Measurements from ENCODE around the gene PGBD5. TPM values are rescaled to one million over a fixed set of nuclear protein-coding genes. Genes with fewer than 3 reads are reported as not detected.

PGBD5 gene
- total RNA-seq, 4 donors from 2014 or later: 1.0 to 4.5 (median 1.9) TPM

DNA sequence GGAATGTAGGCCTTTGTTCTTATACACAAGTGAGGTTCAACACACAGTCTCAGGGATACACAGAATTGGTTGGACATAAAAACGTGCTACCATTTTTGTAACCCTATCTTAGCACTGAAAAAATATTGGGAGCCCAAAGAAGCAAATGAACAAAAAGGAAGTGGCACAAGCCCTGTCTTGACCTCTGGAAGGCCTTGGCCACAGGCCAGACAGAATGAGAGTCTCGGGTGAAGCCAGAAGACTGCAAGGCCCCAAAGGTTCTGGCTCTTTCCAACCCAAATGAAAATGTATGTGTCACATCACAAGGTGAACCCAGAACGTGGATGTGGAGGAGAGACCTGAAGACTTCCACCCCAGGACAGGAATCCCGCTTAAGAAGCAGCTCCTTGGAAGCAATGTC lies 57.3 kb downstream of the PGBD5 start:
- H3K4me3 ChIP-seq: no peak overlapping the region
- peaks cover 0 to 12% of the 10 kb centered on the region in 2 donors for H3K4me1 ChIP-seq
- H3K27ac ChIP-seq: no peak overlapping the region
- H3K36me3 ChIP-seq: no peaks in the 10 kb centered on the region
- TF ChIP-seq POLR2A (IDR thresholded peaks at IDR 0.05): no peak
- TF ChIP-seq, protein P1, sequence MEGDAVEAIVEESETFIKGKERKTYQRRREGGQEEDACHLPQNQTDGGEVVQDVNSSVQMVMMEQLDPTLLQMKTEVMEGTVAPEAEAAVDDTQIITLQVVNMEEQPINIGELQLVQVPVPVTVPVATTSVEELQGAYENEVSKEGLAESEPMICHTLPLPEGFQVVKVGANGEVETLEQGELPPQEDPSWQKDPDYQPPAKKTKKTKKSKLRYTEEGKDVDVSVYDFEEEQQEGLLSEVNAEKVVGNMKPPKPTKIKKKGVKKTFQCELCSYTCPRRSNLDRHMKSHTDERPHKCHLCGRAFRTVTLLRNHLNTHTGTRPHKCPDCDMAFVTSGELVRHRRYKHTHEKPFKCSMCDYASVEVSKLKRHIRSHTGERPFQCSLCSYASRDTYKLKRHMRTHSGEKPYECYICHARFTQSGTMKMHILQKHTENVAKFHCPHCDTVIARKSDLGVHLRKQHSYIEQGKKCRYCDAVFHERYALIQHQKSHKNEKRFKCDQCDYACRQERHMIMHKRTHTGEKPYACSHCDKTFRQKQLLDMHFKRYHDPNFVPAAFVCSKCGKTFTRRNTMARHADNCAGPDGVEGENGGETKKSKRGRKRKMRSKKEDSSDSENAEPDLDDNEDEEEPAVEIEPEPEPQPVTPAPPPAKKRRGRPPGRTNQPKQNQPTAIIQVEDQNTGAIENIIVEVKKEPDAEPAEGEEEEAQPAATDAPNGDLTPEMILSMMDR (IDR thresholded peaks at IDR 0.05 in 4 of 5, conservative IDR thresholded peaks at IDR 0.05 in 1 of 5): no peak
- H3K9me3 ChIP-seq: no peaks in the 10 kb centered on the region
- DNase-seq: no peak
- in situ Hi-C loops (cut with MboI; ENCODE audit: low sequenced_read_pairs in 4 of 4): no loop called here
- no peaks in the 10 kb centered on the region for H3K27me3 ChIP-seq
- intact Hi-C loops (cut with DNase I; ENCODE audit: low total_unique reads): no loop called here
- ATAC-seq: no peak

DNA sequence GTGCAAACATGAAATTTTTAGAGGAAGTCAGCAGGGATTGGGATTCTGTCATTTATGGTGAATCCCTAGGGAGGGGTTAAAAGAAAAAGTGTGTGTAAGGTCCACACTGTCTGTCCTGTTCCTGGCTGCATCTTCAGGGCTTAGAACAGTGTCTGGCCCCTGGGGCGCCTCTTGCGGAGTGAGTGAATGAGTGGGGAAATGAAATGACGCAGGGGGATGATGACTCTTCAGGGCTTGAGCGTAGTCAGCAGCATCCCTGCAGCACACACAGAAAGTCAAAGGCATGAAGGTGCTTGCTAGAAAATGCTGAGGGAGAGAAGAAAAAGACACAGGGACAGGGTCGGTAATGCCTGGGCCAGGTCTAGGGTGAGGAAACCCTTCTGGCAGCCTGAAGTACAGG lies 57.8 kb downstream of the PGBD5 start:
- ATAC-seq (no peak), DNase-seq (no peak)
- H3K4me3 ChIP-seq: no peak overlapping the region
- no peak overlapping the region for H3K27ac ChIP-seq
- no peaks in the 10 kb centered on the region for H3K36me3 ChIP-seq
- H3K27me3 ChIP-seq: no peaks in the 10 kb centered on the region
- TF ChIP-seq POLR2A (IDR thresholded peaks at IDR 0.05): no peak
- TF ChIP-seq, protein P1 (IDR thresholded peaks at IDR 0.05 in 4 of 5, conservative IDR thresholded peaks at IDR 0.05 in 1 of 5): no peak
- intact Hi-C loops (cut with DNase I; ENCODE audit: low total_unique reads): no loop called here
- peaks cover 0 to 12% of the 10 kb centered on the region in 2 donors for H3K4me1 ChIP-seq
- H3K9me3 ChIP-seq: no peaks in the 10 kb centered on the region
- in situ Hi-C loops (cut with MboI; ENCODE audit: low sequenced_read_pairs in 4 of 4): no loop called here

DNA sequence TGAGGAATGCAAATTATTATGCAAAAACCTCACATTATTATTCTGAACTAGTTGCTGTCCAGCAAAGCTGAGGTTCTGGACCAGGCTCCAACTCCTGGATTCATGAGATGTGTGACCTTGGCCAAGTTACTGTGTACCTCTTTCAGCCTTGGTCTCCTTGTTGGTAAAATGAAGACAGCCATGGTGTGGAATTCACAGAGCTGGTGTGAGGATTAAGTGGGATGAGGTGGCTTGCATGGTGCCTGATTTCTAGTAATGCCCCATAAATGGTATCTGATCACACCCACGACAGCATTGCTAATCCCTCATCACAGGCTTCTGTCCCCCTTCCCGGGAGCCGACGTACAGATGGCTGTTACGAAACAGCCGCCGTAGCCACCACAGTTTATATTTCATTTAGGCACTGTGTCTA lies 59.6 kb downstream of the PGBD5 start:
- ATAC-seq (peak; percentile 21 to 79), DNase-seq (peak in 1 of 2 donors; percentile 11)
- Histone ChIP-seq H3K4me1 (peaks cover 0 to 5% of the 10 kb centered on the region in 2 donors), H3K4me3 (no peak overlapping the region), H3K27ac (no peak overlapping the region), H3K36me3 (no peaks in the 10 kb centered on the region), H3K9me3 (no peaks in the 10 kb centered on the region), H3K27me3 (no peaks in the 10 kb centered on the region)
- intact Hi-C loops (cut with DNase I; ENCODE audit: low total_unique reads) (no loop called here), in situ Hi-C loops (cut with MboI; ENCODE audit: low sequenced_read_pairs in 4 of 4) (no loop called here)
- TF ChIP-seq, protein P1 (IDR thresholded peaks at IDR 0.05 in 4 of 5, conservative IDR thresholded peaks at IDR 0.05 in 1 of 5): no peak
- TF ChIP-seq POLR2A (IDR thresholded peaks at IDR 0.05): no peak

DNA sequence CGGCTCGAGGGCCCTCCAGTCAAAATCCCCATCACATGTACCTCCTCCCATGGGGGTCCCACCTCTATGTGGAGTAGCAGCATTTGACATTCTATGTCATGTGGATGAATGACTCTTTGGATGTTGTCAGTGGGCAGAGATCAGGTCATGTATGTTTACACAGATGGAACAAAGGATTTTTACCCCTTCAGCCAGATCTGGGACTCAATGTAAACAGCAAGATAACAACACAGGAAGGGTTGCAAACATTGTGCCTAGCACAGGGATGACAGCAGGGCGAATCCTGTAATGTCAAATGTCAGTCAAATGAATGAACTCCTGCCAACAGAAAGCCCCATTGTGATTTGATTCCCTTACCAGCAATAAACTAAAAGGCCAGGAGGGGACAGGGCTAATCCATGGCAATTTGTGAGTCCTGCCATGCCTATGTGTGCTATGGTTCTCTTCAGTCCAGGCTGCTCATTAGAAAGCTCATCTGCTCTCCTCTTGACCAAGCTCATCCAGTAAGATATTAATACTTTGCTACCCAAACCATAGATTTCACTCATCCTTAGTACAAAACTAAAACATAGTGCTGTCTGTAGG lies 60.3 kb downstream of the PGBD5 start:
- no peak for TF ChIP-seq POLR2A (IDR thresholded peaks at IDR 0.05)
- TF ChIP-seq, protein P1 (IDR thresholded peaks at IDR 0.05 in 4 of 5, conservative IDR thresholded peaks at IDR 0.05 in 1 of 5): no peak
- ATAC-seq (no peak), DNase-seq (no peak)
- Histone ChIP-seq H3K27ac (no peak overlapping the region), H3K36me3 (no peaks in the 10 kb centered on the region), H3K9me3 (no peaks in the 10 kb centered on the region), H3K27me3 (no peaks in the 10 kb centered on the region), H3K4me1 (peaks cover 0 to 4% of the 10 kb centered on the region in 2 donors), H3K4me3 (no peak overlapping the region)
- in situ Hi-C loops (cut with MboI; ENCODE audit: low sequenced_read_pairs in 4 of 4) (no loop called here), intact Hi-C loops (cut with DNase I; ENCODE audit: low total_unique reads) (no loop called here)

DNA sequence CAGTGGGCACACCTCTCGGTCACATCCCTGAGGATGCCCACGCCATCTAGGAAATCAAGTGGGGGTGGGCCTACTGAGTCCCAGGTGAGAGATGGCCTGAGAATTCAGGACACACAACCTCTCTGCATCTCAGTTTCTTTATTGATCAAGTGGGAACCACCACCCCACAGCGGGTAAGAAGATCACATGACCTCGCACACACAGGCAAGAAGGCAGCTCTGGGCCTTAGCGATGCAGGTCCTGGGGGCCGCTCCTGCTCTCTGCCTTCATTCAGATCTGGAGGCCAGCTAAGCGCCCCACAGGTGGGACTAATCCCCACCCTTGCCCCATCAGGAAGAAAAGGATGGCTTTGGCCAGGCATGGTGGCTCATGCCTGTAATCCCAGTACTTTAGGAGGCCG lies 63.2 kb downstream of the PGBD5 start:
- no peaks in the 10 kb centered on the region for H3K9me3 ChIP-seq
- no peak for DNase-seq
- H3K4me3 ChIP-seq: no peak overlapping the region
- H3K36me3 ChIP-seq: no peaks in the 10 kb centered on the region
- in situ Hi-C loops (cut with MboI; ENCODE audit: low sequenced_read_pairs in 4 of 4): no loop called here
- no peak for TF ChIP-seq POLR2A (IDR thresholded peaks at IDR 0.05)
- no peaks in the 10 kb centered on the region for H3K27me3 ChIP-seq
- H3K4me1 ChIP-seq: peaks cover 0 to 4% of the 10 kb centered on the region in 2 donors
- ATAC-seq: no peak
- intact Hi-C loops (cut with DNase I; ENCODE audit: low total_unique reads): no loop called here
- no peak overlapping the region for H3K27ac ChIP-seq
